Peyer's patch (tissue), 4 donors: ENCODE measurements around the gene ASAP2. TPM values are rescaled to one million over a fixed set of nuclear protein-coding genes. Genes with fewer than 3 reads are reported as not detected.

Experiments used
- DNase-seq, 3 donors: peaks; one replicate each; pipeline ENCODE4 v3.0.0-alpha.2; 2017 to 2019
- H3K27ac ChIP-seq, 4 donors: fragments of 200-600 bp; sonication (generic); one replicate each; pipeline ENCODE4 v1.5.1; 2016 to 2019
- H3K27me3 ChIP-seq, 2 donors: fragments of 200-600 bp; sonication (generic); one replicate each; pipeline ENCODE4 v1.5.1; 2019
- H3K36me3 ChIP-seq, 3 donors: fragments of 200-600 bp; sonication (generic); one replicate each; pipeline ENCODE4 v1.5.1; 2016 to 2019
- H3K4me1 ChIP-seq, 4 donors: fragments of 200-600 bp; sonication (generic); one replicate each; pipeline ENCODE4 v1.5.1; 2016 to 2019
- H3K4me3 ChIP-seq, 4 donors: fragments of 200-600 bp; sonication (generic); 1 replicate in 3 of 4; 2 replicates in 1 of 4; pipeline ENCODE4 v1.5.1; 2016 to 2019; ENCODE audit warnings: mild to moderate bottlenecking in 1 of 4
- H3K9me3 ChIP-seq, 4 donors: fragments of 200-600 bp; sonication (generic); one replicate each; pipeline ENCODE4 v1.5.1; 2016 to 2019; ENCODE audit warnings: mild to moderate bottlenecking in 1 of 4
- POLR2A ChIP-seq, 2 donors: fragments of 450-650 bp; IDR thresholded peaks; one replicate each; pipeline ENCODE4 v1.5.1; 2017; ENCODE audit warnings: antibody characterized with exemption in 2 of 2, mild to moderate bottlenecking in 2 of 2, moderate library complexity in 2 of 2
- total RNA-seq, 4 donors: library from RNA; depleted of rRNA; stranded (reverse); fragments of >200 nt; gene quantifications; one replicate each; pipeline ENCODE4 v1.1.0, GENCODE V29; 2016
- TF ChIP-seq, protein P1 (sequence below), 6 experiments: fragments of 450-650 bp in 4 of 6; fragments of 200-600 bp in 2 of 6; sonication (generic) in 1 of 6; IDR thresholded peaks; one replicate each; pipeline ENCODE4 v1.5.1; 2017 to 2019; ENCODE audit warnings: antibody characterized with exemption in 6 of 6, mild to moderate bottlenecking in 3 of 6, moderate library complexity in 1 of 6

Gene ASAP2
- total RNA-seq, 4 donors from 2014 or later: 30.6 to 59.4 (median 37.8) TPM

DNA sequence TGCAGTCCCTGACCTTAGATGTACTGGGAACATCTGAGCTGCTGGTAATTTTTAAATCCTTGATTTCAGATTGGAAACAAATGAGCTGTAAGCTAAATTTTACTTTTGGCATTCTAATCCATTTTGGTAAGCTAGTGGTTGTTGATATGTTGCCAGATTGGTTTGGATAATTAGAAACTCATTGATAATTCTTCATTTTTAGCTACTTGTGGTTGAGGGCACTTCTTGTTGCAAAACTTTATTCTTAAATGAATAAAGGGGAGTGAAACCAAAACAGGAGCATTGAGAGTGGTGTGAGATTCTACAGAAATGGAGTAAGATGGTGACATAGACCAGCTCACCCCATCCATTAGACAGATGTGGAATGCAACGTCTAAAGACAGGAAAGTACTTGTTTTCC lies 152.2 kb downstream of the ASAP2 start:
- Histone ChIP-seq H3K27me3 (no peaks in the 10 kb centered on the region), H3K4me3 (no peak overlapping the region), H3K27ac (no peak overlapping the region), H3K4me1 (no peaks in the 10 kb centered on the region), H3K36me3 (peaks cover 0 to 68% (median 0%) of the 10 kb centered on the region in 3 donors), H3K9me3 (no peaks in the 10 kb centered on the region)
- no peak for DNase-seq
- no peak for TF ChIP-seq POLR2A (IDR thresholded peaks at IDR 0.05)
- TF ChIP-seq, protein P1, sequence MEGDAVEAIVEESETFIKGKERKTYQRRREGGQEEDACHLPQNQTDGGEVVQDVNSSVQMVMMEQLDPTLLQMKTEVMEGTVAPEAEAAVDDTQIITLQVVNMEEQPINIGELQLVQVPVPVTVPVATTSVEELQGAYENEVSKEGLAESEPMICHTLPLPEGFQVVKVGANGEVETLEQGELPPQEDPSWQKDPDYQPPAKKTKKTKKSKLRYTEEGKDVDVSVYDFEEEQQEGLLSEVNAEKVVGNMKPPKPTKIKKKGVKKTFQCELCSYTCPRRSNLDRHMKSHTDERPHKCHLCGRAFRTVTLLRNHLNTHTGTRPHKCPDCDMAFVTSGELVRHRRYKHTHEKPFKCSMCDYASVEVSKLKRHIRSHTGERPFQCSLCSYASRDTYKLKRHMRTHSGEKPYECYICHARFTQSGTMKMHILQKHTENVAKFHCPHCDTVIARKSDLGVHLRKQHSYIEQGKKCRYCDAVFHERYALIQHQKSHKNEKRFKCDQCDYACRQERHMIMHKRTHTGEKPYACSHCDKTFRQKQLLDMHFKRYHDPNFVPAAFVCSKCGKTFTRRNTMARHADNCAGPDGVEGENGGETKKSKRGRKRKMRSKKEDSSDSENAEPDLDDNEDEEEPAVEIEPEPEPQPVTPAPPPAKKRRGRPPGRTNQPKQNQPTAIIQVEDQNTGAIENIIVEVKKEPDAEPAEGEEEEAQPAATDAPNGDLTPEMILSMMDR (IDR thresholded peaks at IDR 0.05): no peak

DNA sequence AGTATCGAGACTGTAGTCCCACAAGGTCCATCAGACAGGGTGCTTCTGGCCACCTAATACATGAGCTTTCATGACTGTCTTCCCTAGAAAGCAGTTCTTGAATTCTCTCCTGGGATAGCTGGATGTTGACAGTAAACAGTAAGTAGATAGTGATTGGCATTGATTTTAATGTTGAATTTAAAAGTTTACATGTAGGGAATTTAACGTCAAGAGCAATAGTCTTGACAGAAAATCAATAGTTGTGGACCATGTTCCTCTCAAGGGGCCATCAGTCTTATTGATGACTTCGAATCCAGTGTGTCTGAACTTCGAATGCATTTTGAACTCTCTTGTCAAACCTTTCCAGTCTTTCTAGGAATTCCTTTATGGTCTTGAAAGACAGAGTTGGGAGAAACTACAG lies 152.9 kb downstream of the ASAP2 start:
- Histone ChIP-seq H3K9me3 (no peaks in the 10 kb centered on the region), H3K27ac (no peak overlapping the region), H3K36me3 (peaks cover 0 to 66% (median 0%) of the 10 kb centered on the region in 3 donors), H3K27me3 (no peaks in the 10 kb centered on the region), H3K4me1 (no peaks in the 10 kb centered on the region), H3K4me3 (no peak overlapping the region)
- TF ChIP-seq POLR2A (IDR thresholded peaks at IDR 0.05): no peak
- TF ChIP-seq, protein P1 (IDR thresholded peaks at IDR 0.05): no peak
- DNase-seq: no peak

- H3K36me3 ChIP-seq: peaks cover 0 to 64% (median 0%) of the 10 kb centered on the region in 3 donors
- no peaks in the 10 kb centered on the region for H3K4me1 ChIP-seq
- no peak overlapping the region for H3K4me3 ChIP-seq
- no peaks in the 10 kb centered on the region for H3K27me3 ChIP-seq
- DNase-seq: no peak
- no peaks in the 10 kb centered on the region for H3K9me3 ChIP-seq
- no peak overlapping the region for H3K27ac ChIP-seq
- TF ChIP-seq POLR2A (IDR thresholded peaks at IDR 0.05): no peak
- TF ChIP-seq, protein P1 (IDR thresholded peaks at IDR 0.05): no peak
These were observed 153.5 kb downstream of the ASAP2 start for GRCh38 chr2:9360110-9360509.

DNA sequence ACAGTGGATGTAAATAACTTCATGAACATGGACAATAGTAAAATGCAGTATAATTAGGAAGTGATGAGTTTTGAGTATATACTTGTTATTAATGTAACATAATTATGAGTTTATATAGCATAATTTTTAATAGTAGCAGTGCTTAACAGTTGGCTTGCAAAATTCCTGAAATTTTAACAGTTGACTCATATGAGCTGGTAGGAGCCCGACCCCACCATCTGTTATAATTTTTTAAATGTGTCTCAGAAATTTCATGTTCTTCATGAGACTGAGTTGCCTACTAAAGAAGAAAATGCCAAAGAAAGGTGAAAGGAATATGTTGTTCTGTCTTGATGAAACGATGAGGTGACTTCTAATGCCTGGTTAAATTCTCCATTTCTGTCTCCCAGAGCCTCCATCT lies 154.1 kb downstream of the ASAP2 start:
- DNase-seq: no peak
- no peak overlapping the region for H3K4me3 ChIP-seq
- peaks cover 0 to 70% (median 0%) of the 10 kb centered on the region in 3 donors for H3K36me3 ChIP-seq
- TF ChIP-seq, protein P1 (IDR thresholded peaks at IDR 0.05): no peak
- TF ChIP-seq POLR2A (IDR thresholded peaks at IDR 0.05): no peak
- H3K4me1 ChIP-seq: no peaks in the 10 kb centered on the region
- no peak overlapping the region for H3K27ac ChIP-seq
- H3K9me3 ChIP-seq: no peaks in the 10 kb centered on the region
- H3K27me3 ChIP-seq: no peaks in the 10 kb centered on the region

- Histone ChIP-seq H3K4me3 (no peak overlapping the region), H3K4me1 (no peaks in the 10 kb centered on the region), H3K9me3 (no peaks in the 10 kb centered on the region), H3K27me3 (no peaks in the 10 kb centered on the region), H3K27ac (no peak overlapping the region), H3K36me3 (peaks cover 0 to 63% (median 0%) of the 10 kb centered on the region in 3 donors)
- no peak for DNase-seq
- TF ChIP-seq, protein P1 (IDR thresholded peaks at IDR 0.05): no peak
- no peak for TF ChIP-seq POLR2A (IDR thresholded peaks at IDR 0.05)
These were observed 157.8 kb downstream of the ASAP2 start for GRCh38 chr2:9364373-9364772.
